A549 (cell line): ENCODE data around the gene UMODL1. TPM values are rescaled to one million over a fixed set of nuclear protein-coding genes. Genes with fewer than 3 reads are reported as not detected.

Experiments
- ATAC-seq, 2 experiments: fragments of 200-7000 bp in 1 of 2; fragments of >200 bp in 1 of 2; cut with Nextera tagmentation in 1 of 2; cut with Tn5 transposase in 1 of 2; 3 replicates each; pipeline versions ENCODE4 v1.8.0 to v1.9.1; 2018 to 2020; ENCODE audit warnings: mild to moderate bottlenecking in 1 of 2, moderate library complexity in 1 of 2
- CTCF ChIA-PET: fragments of 300-600 bp; sonication (Branson Sonifier 250); formaldehyde crosslinking; extraction: SDS; loops from one replicate; lab custom pipeline; 2021; ENCODE audit warnings: antibody characterized with exemption, inconsistent platforms; lab: Yijun Ruan, JAX
- POLR2A ChIA-PET: fragments of 350-600 bp; formaldehyde crosslinking; extraction: SDS; loops from one replicate; lab custom pipeline; 2021; ENCODE audit warnings: antibody characterized with exemption, inconsistent platforms; lab: Yijun Ruan, JAX
- DNase-seq, 2 experiments: peaks; one replicate each; pipeline versions ENCODE4 v3.0.0 to v3.0.0-alpha.2; 2011 to 2016; ENCODE audit warnings: low read depth in 1 of 2, low spot score in 1 of 2
- FAIRE-seq: peaks from 2 replicates; lab custom pipeline; 2011; peaks lifted over from hg19 to GRCh38; lab: Jason Lieb, UNC
- H3K27ac ChIP-seq, 2 experiments: fragments of >200 bp; sonication (Bioruptor Twin); formaldehyde crosslinking; 3 replicates each; pipeline ENCODE4 v1.5.1; 2016 to 2017
- H3K4me1 ChIP-seq: fragments of >200 bp; sonication (Bioruptor Twin); formaldehyde crosslinking; 3 replicates; pipeline ENCODE4 v1.6.1; 2016
- H3K4me2 ChIP-seq: fragments of >200 bp; sonication (Bioruptor Twin); formaldehyde crosslinking; 3 replicates; pipeline ENCODE4 v1.6.1; 2016
- H3K4me3 ChIP-seq: fragments of >200 bp; sonication (Bioruptor Twin); formaldehyde crosslinking; 3 replicates; pipeline ENCODE4 v1.5.1; 2016
- H3K9me3 ChIP-seq: fragments of >200 bp; sonication (Bioruptor Twin); formaldehyde crosslinking; 3 replicates; pipeline ENCODE4 v1.6.1; 2016
- CEBPB ChIP-seq, 2 experiments: fragments of >200 bp in 1 of 2; sonication (Bioruptor Twin) in 1 of 2; formaldehyde crosslinking in 1 of 2; IDR thresholded peaks; 2 replicates each; pipeline ENCODE4 v1.6.1; 2012 to 2016
- EP300 ChIP-seq, 2 experiments: fragments of >200 bp; sonication (Bioruptor Twin); formaldehyde crosslinking; IDR thresholded peaks; 2 replicates in 1 of 2; 3 replicates in 1 of 2; pipeline ENCODE4 v1.6.1; 2016 to 2017
- ESRRA ChIP-seq: fragments of 150-350 bp; IDR thresholded peaks from 2 replicates; pipeline ENCODE4 v1.6.1; 2014; ENCODE audit warnings: mild to moderate bottlenecking, low read length, borderline replicate concordance
- FOSB ChIP-seq: fragments of 250-450 bp; sonication (Bioruptor Pico); IDR thresholded peaks from 2 replicates; pipeline ENCODE4 v1.5.0; 2020; ENCODE audit warnings: mild to moderate bottlenecking, moderate library complexity
- FOSL2 ChIP-seq, 2 experiments: fragments of 450-650 bp in 1 of 2; fragments of >200 bp in 1 of 2; sonication (Bioruptor Twin) in 1 of 2; formaldehyde crosslinking; IDR thresholded peaks; 2 replicates each; pipeline versions ENCODE4 v1.5.0 to v1.6.1; 2016 to 2020; ENCODE audit warnings: mild to moderate bottlenecking in 1 of 2, moderate library complexity in 1 of 2
- FOXS1 ChIP-seq: fragments of 250-450 bp; sonication (Bioruptor Pico); IDR thresholded peaks from 2 replicates; pipeline ENCODE4 v1.5.0; 2020; ENCODE audit warnings: mild to moderate bottlenecking, moderate library complexity
- GATA3 ChIP-seq: IDR thresholded peaks from 2 replicates; pipeline ENCODE4 v1.6.1; 2012; ENCODE audit warnings: borderline replicate concordance
- HDAC2 ChIP-seq: fragments of 200-600 bp; sonication (generic); IDR thresholded peaks from 2 replicates; pipeline ENCODE4 v1.6.1; 2016
- HEYL ChIP-seq: fragments of 250-450 bp; sonication (Bioruptor Pico); IDR thresholded peaks from 2 replicates; pipeline ENCODE4 v1.8.0; 2021; ENCODE audit warnings: mild to moderate bottlenecking, moderate library complexity
- HOXA7 ChIP-seq: fragments of 250-450 bp; sonication (Bioruptor Pico); IDR thresholded peaks from 2 replicates; pipeline ENCODE4 v1.5.0; 2020; ENCODE audit warnings: mild to moderate bottlenecking, moderate library complexity
- MYC ChIP-seq: IDR thresholded peaks from 2 replicates; pipeline ENCODE4 v1.6.1; 2012; ENCODE audit warnings: mild to moderate bottlenecking, inconsistent platforms, low read length, improper control_type of control experiment, borderline replicate concordance
- POLR2AphosphoS2 ChIP-seq: conservative IDR thresholded peaks from 2 replicates; pipeline ENCODE4 v1.6.1; 2012; ENCODE audit warnings: low read length, improper control_type of control experiment, inconsistent platforms
- RAD21 ChIP-seq, 2 experiments: fragments of >200 bp in 1 of 2; sonication (Bioruptor Twin) in 1 of 2; formaldehyde crosslinking in 1 of 2; IDR thresholded peaks in 1 of 2; conservative IDR thresholded peaks in 1 of 2; 2 replicates in 1 of 2; 3 replicates in 1 of 2; pipeline ENCODE4 v1.6.1; 2012 to 2018; ENCODE audit warnings: inconsistent platforms in 1 of 2
- SREBF2 ChIP-seq: fragments of 450-650 bp; IDR thresholded peaks from 2 replicates; pipeline ENCODE4 v1.6.1; 2014; ENCODE audit warnings: mild to moderate bottlenecking, moderate library complexity
- TP53 ChIP-seq: fragments of 250-450 bp; sonication (Bioruptor Pico); IDR thresholded peaks from 2 replicates; pipeline ENCODE4 v1.5.0; 2021; ENCODE audit warnings: mild to moderate bottlenecking, moderate library complexity
- ZFP36 ChIP-seq: fragments of 450-650 bp; IDR thresholded peaks from 2 replicates; pipeline ENCODE4 v1.6.1; 2014; ENCODE audit warnings: borderline replicate concordance; ENCODE audit not compliant: partially characterized antibody
- WGBS: methylation state at CpG from one replicate; pipeline ENCODE4 v1.1.6; 2017; ENCODE audit errors: missing lambda C conversion rate; 5-methylcytosine and 5-hydroxymethylcytosine counted together
- polyA plus RNA-seq, 4 experiments: library from polyadenylated mRNA; depleted of rRNA in 3 of 4; stranded (reverse); fragments of >200 nt; fragmentation: RNase III in 1 of 4; extraction: RNeasy Plus Mini Kit Qiagen cat#74134 plus additional on column Dnase treatment in 1 of 4; gene quantifications; 2 replicates in 3 of 4; 3 replicates in 1 of 4; pipeline ENCODE4 v1.2.3, GENCODE V29; 2011 to 2017
- TF ChIP-seq, protein P1 (sequence below): fragments of 150-350 bp; IDR thresholded peaks from 2 replicates; pipeline ENCODE4 v1.6.1; 2014; ENCODE audit warnings: low read depth, mild to moderate bottlenecking, low read length
- TF ChIP-seq, protein P2 (sequence below): IDR thresholded peaks from 2 replicates; pipeline ENCODE4 v1.6.1; 2012
- TF ChIP-seq, protein P3 (sequence below): IDR thresholded peaks from 2 replicates; pipeline ENCODE4 v1.6.1; 2012
- TF ChIP-seq, protein P4 (sequence below): fragments of >200 bp; sonication (Bioruptor Twin); formaldehyde crosslinking; IDR thresholded peaks from 3 replicates; pipeline ENCODE4 v1.5.1; 2016

Gene UMODL1
- polyA plus RNA-seq, 2 of the 4 experiments (the other 2 are of a cell fraction) = not detected

DNA sequence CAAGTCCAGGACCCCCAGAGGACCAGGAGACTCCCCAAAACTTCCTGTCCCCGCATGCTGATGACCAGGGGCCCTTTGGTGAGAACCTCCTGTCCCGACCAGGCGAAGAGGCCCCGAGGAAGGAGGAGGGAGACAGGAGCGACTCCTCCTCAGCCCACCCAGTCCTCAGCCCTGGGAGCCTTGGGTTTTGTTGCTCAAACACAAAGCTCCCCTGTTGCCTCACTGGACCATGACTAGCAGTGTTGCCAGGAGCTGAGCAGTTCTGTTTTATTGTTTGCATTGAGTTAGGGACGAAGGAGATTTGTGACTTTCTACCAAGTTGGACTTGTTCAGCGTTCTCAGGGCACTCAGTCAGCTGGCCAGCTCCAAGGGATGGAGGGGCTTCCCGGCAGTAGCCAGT, 10.0 kb downstream of the UMODL1 start:
- Histone ChIP-seq H3K4me1 (no peaks in the 10 kb centered on the region), H3K4me2 (no peak overlapping the region), H3K9me3 (no peaks in the 10 kb centered on the region), H3K4me3 (no peak overlapping the region), H3K27ac (no peak overlapping the region)
- no peak for TF ChIP-seq POLR2AphosphoS2
- no peak for TF ChIP-seq TP53
- no peak for TF ChIP-seq EP300 (IDR thresholded peaks at IDR 0.05)
- TF ChIP-seq, protein P1, sequence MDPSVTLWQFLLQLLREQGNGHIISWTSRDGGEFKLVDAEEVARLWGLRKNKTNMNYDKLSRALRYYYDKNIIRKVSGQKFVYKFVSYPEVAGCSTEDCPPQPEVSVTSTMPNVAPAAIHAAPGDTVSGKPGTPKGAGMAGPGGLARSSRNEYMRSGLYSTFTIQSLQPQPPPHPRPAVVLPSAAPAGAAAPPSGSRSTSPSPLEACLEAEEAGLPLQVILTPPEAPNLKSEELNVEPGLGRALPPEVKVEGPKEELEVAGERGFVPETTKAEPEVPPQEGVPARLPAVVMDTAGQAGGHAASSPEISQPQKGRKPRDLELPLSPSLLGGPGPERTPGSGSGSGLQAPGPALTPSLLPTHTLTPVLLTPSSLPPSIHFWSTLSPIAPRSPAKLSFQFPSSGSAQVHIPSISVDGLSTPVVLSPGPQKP = no peak
- no peak for TF ChIP-seq RAD21 (conservative IDR thresholded peaks at IDR 0.05 in 1 of 2, IDR thresholded peaks at IDR 0.05 in 1 of 2)
- no peak for ATAC-seq
- ChIA-PET POLR2A (no interaction called here), CTCF (interaction anchor here (1.1 to 1.3 kb wide), 2 partner anchors 18 to 26 kb away, joined by 3 read pairs; no protein-coding TSS in a partner anchor)
- DNase-seq = no peak
- WGBS = 39% methylated on average over 8 of the region's 8 CpGs
- FAIRE-seq = no peak

GRCh38 chr21:42081931-42082381, 10.8 kb downstream of the UMODL1 start:
- TF ChIP-seq, protein P2, sequence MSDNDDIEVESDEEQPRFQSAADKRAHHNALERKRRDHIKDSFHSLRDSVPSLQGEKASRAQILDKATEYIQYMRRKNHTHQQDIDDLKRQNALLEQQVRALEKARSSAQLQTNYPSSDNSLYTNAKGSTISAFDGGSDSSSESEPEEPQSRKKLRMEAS = no peak
- no peak for TF ChIP-seq SREBF2
- TF ChIP-seq, all 56 proteins: peak for 0
- Histone ChIP-seq H3K4me2 (no peak overlapping the region), H3K9me3 (no peaks in the 10 kb centered on the region), H3K4me1 (no peaks in the 10 kb centered on the region), H3K4me3 (no peak overlapping the region), H3K27ac (no peak overlapping the region)
- ChIA-PET CTCF (interaction anchor here (1.0 to 2.0 kb wide), 3 partner anchors 17 to 35 kb away, joined by 3 to 6 read pairs (median 3); no protein-coding TSS in a partner anchor), POLR2A (no interaction called here)
- DNase-seq = no peak
- no peak for ATAC-seq
- FAIRE-seq = no peak
- WGBS = 57% methylated on average over 14 of the region's 18 CpGs

GRCh38 chr21:42082501-42083360, 11.6 kb downstream of the UMODL1 start:
- WGBS = 59% methylated on average over 17 of the region's 22 CpGs
- Histone ChIP-seq H3K27ac (no peak overlapping the region), H3K4me1 (no peaks in the 10 kb centered on the region), H3K4me2 (no peak overlapping the region), H3K9me3 (no peaks in the 10 kb centered on the region), H3K4me3 (no peak overlapping the region)
- no peak for ATAC-seq
- ChIA-PET CTCF (interaction anchor here (1.0 to 2.0 kb wide), 4 partner anchors 16 to 471 kb away, joined by 3 to 6 read pairs (median 3); no protein-coding TSS in a partner anchor), POLR2A (no interaction called here)
- TF ChIP-seq CEBPB (IDR thresholded peaks at IDR 0.05) (no peak), FOSB (no peak), FOXS1 (no peak), GATA3 (no peak), EP300 (IDR thresholded peaks at IDR 0.05) (no peak), ZFP36 (no peak), ESRRA (no peak), MYC (no peak), FOSL2 (IDR thresholded peaks at IDR 0.05) (no peak), FOSL2 (CRISPR knock-in tag; IDR thresholded peaks at IDR 0.05) (no peak), HEYL (CRISPR knock-in tag) (no peak), RAD21 (conservative IDR thresholded peaks at IDR 0.05 in 1 of 2, IDR thresholded peaks at IDR 0.05 in 1 of 2) (no peak), HDAC2 (no peak), HOXA7 (no peak), POLR2AphosphoS2 (no peak)
- TF ChIP-seq, protein P2 = no peak
- TF ChIP-seq, protein P3, sequence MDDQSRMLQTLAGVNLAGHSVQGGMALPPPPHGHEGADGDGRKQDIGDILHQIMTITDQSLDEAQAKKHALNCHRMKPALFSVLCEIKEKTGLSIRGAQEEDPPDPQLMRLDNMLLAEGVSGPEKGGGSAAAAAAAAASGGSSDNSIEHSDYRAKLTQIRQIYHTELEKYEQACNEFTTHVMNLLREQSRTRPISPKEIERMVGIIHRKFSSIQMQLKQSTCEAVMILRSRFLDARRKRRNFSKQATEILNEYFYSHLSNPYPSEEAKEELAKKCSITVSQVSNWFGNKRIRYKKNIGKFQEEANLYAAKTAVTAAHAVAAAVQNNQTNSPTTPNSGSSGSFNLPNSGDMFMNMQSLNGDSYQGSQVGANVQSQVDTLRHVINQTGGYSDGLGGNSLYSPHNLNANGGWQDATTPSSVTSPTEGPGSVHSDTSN = no peak
- TF ChIP-seq, protein P4, sequence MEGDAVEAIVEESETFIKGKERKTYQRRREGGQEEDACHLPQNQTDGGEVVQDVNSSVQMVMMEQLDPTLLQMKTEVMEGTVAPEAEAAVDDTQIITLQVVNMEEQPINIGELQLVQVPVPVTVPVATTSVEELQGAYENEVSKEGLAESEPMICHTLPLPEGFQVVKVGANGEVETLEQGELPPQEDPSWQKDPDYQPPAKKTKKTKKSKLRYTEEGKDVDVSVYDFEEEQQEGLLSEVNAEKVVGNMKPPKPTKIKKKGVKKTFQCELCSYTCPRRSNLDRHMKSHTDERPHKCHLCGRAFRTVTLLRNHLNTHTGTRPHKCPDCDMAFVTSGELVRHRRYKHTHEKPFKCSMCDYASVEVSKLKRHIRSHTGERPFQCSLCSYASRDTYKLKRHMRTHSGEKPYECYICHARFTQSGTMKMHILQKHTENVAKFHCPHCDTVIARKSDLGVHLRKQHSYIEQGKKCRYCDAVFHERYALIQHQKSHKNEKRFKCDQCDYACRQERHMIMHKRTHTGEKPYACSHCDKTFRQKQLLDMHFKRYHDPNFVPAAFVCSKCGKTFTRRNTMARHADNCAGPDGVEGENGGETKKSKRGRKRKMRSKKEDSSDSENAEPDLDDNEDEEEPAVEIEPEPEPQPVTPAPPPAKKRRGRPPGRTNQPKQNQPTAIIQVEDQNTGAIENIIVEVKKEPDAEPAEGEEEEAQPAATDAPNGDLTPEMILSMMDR = no peak
- TF ChIP-seq, protein P1 = no peak
- FAIRE-seq = no peak
- DNase-seq = no peak
